Stomach (tissue), 9 donors: ENCODE measurements around the gene MCF2L. TPM values are rescaled to one million over a fixed set of nuclear protein-coding genes. Genes with fewer than 3 reads are reported as not detected.

ENCODE experiments used
- DNase-seq, 2 donors: peaks; one replicate each; pipeline versions ENCODE4 v3.0.0 to v3.0.0-alpha.2; 2013 to 2019
- H3K27ac ChIP-seq, 5 donors: fragments of 200-600 bp in 4 of 5; sonication (generic) in 4 of 5; one replicate each; pipeline ENCODE4 v1.5.1; 2013 to 2019; ENCODE audit warnings: mild to moderate bottlenecking in 1 of 5, moderate library complexity in 1 of 5
- H3K27me3 ChIP-seq, 3 donors: fragments of 200-600 bp; sonication (generic); one replicate each; pipeline ENCODE4 v1.5.1; 2017 to 2019; ENCODE audit warnings: mixed run types in 1 of 3
- H3K36me3 ChIP-seq, 4 donors: fragments of 200-600 bp; sonication (generic); 1 replicate in 3 of 4; 2 replicates in 1 of 4; pipeline ENCODE4 v1.5.1; 2016 to 2019
- H3K4me1 ChIP-seq, 4 donors: fragments of 200-600 bp; sonication (generic); one replicate each; pipeline ENCODE4 v1.5.1; 2016 to 2019
- H3K4me3 ChIP-seq, 4 donors: fragments of 200-600 bp; sonication (generic) in 3 of 4; one replicate each; pipeline ENCODE4 v1.5.1; 2016 to 2019; ENCODE audit warnings: mild to moderate bottlenecking in 1 of 4
- H3K9me3 ChIP-seq, 4 donors: fragments of 200-600 bp; sonication (generic); one replicate each; pipeline ENCODE4 v1.5.1; 2016 to 2019
- EP300 ChIP-seq: sonication (generic); formaldehyde crosslinking; IDR thresholded peaks from one replicate; pipeline ENCODE4 v1.6.1; 2017; ENCODE audit warnings: antibody characterized with exemption
- POLR2A ChIP-seq, 4 donors: fragments of 450-650 bp; IDR thresholded peaks; one replicate each; pipeline ENCODE4 v1.6.1; 2016; ENCODE audit warnings: antibody characterized with exemption in 4 of 4, control low read depth in 2 of 4, mild to moderate bottlenecking in 1 of 4, moderate library complexity in 1 of 4
- POLR2AphosphoS5 ChIP-seq, 3 donors: sonication (generic); formaldehyde crosslinking; IDR thresholded peaks; one replicate each; pipeline ENCODE4 v1.6.1; 2016; ENCODE audit warnings: antibody characterized with exemption in 3 of 3
- WGBS, 5 donors: extraction: QIAGEN DNeasy Blood & Tissue Kit in 3 of 5; methylation state at CpG; one replicate each; pipeline versions ENCODE4 v1.1.5 to v1.1.7; 2013 to 2018; 5-methylcytosine and 5-hydroxymethylcytosine counted together
- intact Hi-C: fragments of 100-400 bp; cut with DNase I; formaldehyde crosslinking; loops from one replicate; pipeline ENCODE4 v1.15.1; 2023; ENCODE audit warnings: low total_unique reads
- polyA plus RNA-seq, 3 donors: library from polyadenylated mRNA; stranded (reverse); fragments of 200-250 nt; gene quantifications; one replicate each; pipeline ENCODE4 v1.2.3, GENCODE V29; 2013
- total RNA-seq, 5 donors: library from RNA; depleted of rRNA; stranded (reverse); fragments of >200 nt; gene quantifications; one replicate each; pipeline versions ENCODE4 v1.1.0 to v1.2.3, GENCODE V29; 2014 to 2016
- TF ChIP-seq, protein P1 (sequence below), 7 experiments: fragments of 450-650 bp in 4 of 7; fragments of 200-600 bp in 3 of 7; sonication (generic) in 3 of 7; IDR thresholded peaks; one replicate each; pipeline ENCODE4 v1.5.1; 2016 to 2019; ENCODE audit warnings: antibody characterized with exemption in 7 of 7, control low read depth in 2 of 7, mild to moderate bottlenecking in 1 of 7
- donor health status: healthy with polysubstance abuse.
- donor health status: Bipolar disorder and iron deficiency.
- donor health status: healthy.

Gene MCF2L
- total and polyA plus RNA-seq, 8 donors: 10.8 to 363 (median 39.4) TPM

- no peak for TF ChIP-seq EP300
- TF ChIP-seq POLR2AphosphoS5 (IDR thresholded peaks at IDR 0.05): no peak
- TF ChIP-seq, protein P1, sequence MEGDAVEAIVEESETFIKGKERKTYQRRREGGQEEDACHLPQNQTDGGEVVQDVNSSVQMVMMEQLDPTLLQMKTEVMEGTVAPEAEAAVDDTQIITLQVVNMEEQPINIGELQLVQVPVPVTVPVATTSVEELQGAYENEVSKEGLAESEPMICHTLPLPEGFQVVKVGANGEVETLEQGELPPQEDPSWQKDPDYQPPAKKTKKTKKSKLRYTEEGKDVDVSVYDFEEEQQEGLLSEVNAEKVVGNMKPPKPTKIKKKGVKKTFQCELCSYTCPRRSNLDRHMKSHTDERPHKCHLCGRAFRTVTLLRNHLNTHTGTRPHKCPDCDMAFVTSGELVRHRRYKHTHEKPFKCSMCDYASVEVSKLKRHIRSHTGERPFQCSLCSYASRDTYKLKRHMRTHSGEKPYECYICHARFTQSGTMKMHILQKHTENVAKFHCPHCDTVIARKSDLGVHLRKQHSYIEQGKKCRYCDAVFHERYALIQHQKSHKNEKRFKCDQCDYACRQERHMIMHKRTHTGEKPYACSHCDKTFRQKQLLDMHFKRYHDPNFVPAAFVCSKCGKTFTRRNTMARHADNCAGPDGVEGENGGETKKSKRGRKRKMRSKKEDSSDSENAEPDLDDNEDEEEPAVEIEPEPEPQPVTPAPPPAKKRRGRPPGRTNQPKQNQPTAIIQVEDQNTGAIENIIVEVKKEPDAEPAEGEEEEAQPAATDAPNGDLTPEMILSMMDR (IDR thresholded peaks at IDR 0.05): no peak
- TF ChIP-seq POLR2A (IDR thresholded peaks at IDR 0.05): no peak
- WGBS, 5 donors: 46 to 75% (median 48%) methylated on average over 10 to 19 of the region's 19 CpGs
- peaks cover 0 to 42% (median 5%) of the 10 kb centered on the region in 3 donors for H3K27me3 ChIP-seq
- no peaks in the 10 kb centered on the region for H3K9me3 ChIP-seq
- peak overlapping the region in 1 of 4 donors; percentile 9 for H3K4me3 ChIP-seq
- H3K36me3 ChIP-seq: no peaks in the 10 kb centered on the region
- H3K27ac ChIP-seq: peak overlapping the region; percentile 68 to 82 (median 78)
- DNase-seq: peak in 1 of 2 donors; percentile 54
- peaks cover 40 to 59% (median 47%) of the 10 kb centered on the region in 4 donors for H3K4me1 ChIP-seq
- intact Hi-C loops: no loop called here
Measured at GRCh38 chr13:112996671-112997091, 27.7 kb downstream of the MCF2L start.

DNA sequence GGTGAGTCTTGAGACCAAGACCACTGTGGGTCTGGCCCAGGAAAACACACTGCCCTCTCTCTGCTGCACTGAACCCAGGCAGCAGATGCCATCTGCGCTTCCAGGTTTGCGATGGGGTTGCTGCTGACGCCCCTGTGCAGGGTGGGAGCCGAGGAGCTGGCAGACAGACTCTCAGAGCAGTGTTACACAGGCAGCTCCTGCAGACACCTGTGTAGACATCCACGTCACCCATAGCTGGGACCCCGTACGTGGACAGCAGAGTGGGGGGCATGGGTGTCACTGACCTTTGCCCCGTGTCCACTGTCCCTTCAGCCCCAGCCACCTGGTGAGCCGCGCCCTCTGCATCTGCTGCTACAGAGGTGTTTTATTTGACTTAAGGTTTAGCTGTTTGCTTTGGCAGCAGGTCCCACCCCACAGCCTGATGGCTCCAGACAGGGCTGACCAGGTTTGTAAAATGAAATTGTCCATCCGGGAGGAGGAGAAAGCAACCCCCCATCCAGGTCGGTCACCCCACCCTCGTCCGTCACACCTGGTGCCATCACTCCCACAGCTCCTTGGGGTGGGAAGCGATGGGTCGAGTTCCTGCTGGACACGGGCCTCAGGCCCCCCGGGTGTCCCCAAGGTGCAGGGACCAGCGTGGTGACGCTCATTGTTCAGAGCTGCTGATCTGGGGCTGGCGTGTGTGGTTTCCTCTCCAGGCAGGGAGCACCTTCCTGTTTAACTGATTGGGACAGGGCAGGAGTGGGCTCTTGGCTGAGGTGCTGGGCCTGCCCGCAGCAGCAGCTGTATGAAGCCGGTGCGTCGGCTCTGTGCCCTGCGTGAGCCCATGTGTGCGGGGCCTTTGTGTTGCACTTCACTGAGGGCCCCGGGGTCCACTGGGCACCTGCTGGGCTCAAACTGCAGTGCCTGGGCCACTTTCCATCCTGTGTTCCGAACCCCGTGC lies 28.4 kb downstream of the MCF2L start:
- WGBS, 5 donors: 31 to 51% (median 35%) methylated on average over 26 to 30 of the region's 30 CpGs
- Histone ChIP-seq H3K9me3 (no peaks in the 10 kb centered on the region), H3K4me3 (peak overlapping the region in 1 of 4 donors; percentile 9), H3K27me3 (peaks cover 0 to 50% (median 13%) of the 10 kb centered on the region in 3 donors), H3K36me3 (no peaks in the 10 kb centered on the region), H3K27ac (peak overlapping the region; percentile 68 to 82 (median 78)), H3K4me1 (peaks cover 45 to 66% (median 52%) of the 10 kb centered on the region in 4 donors)
- peak in 1 of 3 donors; percentile 25 for TF ChIP-seq POLR2AphosphoS5 (IDR thresholded peaks at IDR 0.05)
- TF ChIP-seq EP300: no peak
- TF ChIP-seq POLR2A (IDR thresholded peaks at IDR 0.05): no peak
- TF ChIP-seq, protein P1 (IDR thresholded peaks at IDR 0.05): no peak
- intact Hi-C loops: no loop called here
- DNase-seq: peak; percentile 68 to 70

DNA sequence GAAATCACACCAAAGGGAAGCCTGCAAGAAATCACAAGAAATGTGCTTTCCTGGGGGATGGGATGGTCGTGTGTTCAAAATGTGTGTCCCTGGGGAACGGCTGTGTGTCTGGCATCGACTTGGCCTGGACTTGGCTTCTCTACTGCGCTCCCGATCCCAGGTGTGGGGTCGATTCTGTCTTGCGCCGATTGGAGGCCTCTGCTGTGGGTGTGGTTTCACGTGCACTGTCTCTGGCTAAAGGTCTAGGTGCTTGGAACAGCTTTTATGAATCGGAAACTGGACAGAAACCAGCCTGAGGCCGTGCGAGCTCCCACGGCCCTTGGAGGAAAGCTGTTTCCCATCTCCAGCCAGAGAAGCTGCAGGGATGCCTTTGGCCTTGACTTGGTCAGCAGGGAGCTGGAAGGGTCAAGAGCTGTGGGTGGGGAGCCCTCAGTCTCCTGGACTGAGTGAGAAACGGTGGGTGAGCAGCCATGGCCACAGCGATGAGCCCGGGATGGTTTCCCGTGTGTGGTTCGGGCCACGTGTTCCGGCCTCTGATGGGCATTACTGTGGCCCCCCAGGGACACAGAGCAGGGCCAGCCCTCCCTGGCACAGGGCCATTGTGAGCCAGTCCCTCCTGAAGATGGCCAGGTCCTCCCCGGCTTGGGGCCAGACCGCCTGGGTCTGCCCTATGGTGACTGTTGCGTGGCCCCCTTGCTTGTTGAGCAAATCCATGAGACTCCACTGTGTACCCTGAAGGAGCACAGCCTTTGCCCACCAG lies 29.7 kb downstream of the MCF2L start:
- Histone ChIP-seq H3K27ac (peak overlapping the region in 3 of 5 donors; percentile 68 to 82 (median 77)), H3K9me3 (no peaks in the 10 kb centered on the region), H3K4me3 (no peak overlapping the region), H3K4me1 (peaks cover 49 to 68% (median 54%) of the 10 kb centered on the region in 4 donors), H3K27me3 (peaks cover 0 to 59% (median 13%) of the 10 kb centered on the region in 3 donors), H3K36me3 (no peaks in the 10 kb centered on the region)
- 65 to 81% (median 75%) methylated on average over 17 to 23 of the region's 23 CpGs for WGBS, 5 donors
- no peak for DNase-seq
- intact Hi-C loops: no loop called here
- no peak for TF ChIP-seq EP300
- TF ChIP-seq POLR2A (IDR thresholded peaks at IDR 0.05): no peak
- TF ChIP-seq, protein P1 (IDR thresholded peaks at IDR 0.05): no peak
- no peak for TF ChIP-seq POLR2AphosphoS5 (IDR thresholded peaks at IDR 0.05)
